ENCODE results near the gene SNRPD1. TPM values are rescaled to one million over a fixed set of nuclear protein-coding genes. Genes with fewer than 3 reads are reported as not detected.
"Not testable (repeated sequence)": the region's sequence is repeated elsewhere in the genome, so short reads cannot be mapped to it uniquely, and the experiment has no call there.

Gene SNRPD1
- total and polyA plus RNA-seq, 5 experiments from 2014 or later = 30.1 to 83.6 (median 70.1) TPM

DNA sequence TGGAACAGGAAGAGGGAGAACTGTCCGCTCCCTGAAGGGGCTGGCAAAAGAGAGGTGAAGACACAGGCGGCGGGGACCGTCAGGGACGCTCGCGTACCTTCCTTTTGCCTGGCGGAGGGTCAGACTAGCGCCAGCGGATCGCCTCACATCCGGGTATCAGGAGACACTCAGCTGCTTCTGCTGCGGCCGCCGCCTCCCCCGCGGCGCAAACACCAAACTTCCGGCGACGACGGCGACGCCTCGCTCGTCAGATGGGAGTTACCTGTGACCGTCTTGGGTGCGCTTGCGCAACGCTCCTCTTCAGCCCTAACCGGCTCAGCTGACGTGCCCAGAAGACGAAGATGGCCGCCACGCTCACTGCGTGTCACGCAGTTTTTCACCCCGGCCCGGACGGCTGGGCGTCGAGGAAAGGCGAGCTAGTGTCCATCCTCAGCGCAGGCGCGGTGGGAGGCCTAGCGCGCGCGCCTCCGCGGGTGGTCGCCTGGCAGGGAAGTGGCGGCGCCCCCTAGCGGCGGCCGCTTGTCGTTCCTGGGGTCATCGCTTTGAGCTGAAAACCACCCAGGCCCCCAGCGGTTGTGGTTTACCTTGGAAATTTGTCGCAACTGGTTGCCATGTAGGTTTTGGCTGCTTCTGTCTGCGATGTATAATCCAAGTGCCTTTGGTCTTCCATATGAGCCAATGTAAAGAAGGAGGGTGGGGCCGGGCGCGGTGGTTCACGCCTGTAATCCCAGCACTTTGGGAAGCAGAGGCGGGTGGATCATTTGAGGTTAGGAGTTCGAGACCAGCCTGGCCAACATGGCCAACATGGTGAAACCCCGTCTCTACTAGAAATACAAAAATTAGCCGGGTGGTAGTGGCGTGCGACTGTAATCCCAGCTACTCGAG, 11.3 kb upstream of the SNRPD1 start, which contains the start of gene ESCO1:
Gene ESCO1, minus strand, starts transcription at position 179 of the 885 bp plus-strand sequence. CDS start 25,861 bp downstream, outside the sequence.
- peak within 1 kb of the TSS; percentile 91 to 99 (median 98) for H3K4me3 Mint-ChIP-seq
- H3K4me1 Mint-ChIP-seq = peaks cover 15 to 50% (median 42%) of the 10 kb centered on the region in 4 donors
- DNase-seq = peak; percentile 82 to 97 (median 93)
- POLR2A ChIA-PET = interaction anchor here (0.6 to 4.2 kb wide), 15 partner anchors 8 to 489 kb away, joined by 3 to 109 read pairs (median 5); partner anchors contain the start of genes ABHD3, MIB1, ROCK1 and SNRPD1
- H3K36me3 Mint-ChIP-seq = peaks cover 0 to 3% (median 0%) of the 10 kb centered on the region in 3 donors
- ATAC-seq = peak; percentile 86
- peaks cover 0 to 3% (median 0%) of the 10 kb centered on the region in 5 donors for H3K27me3 Mint-ChIP-seq
- H3K27ac Mint-ChIP-seq = peak within 1 kb of the TSS; percentile 97 to 100 (median 99)
- peaks cover 0 to 4% (median 0%) of the 10 kb centered on the region in 9 donors for H3K9me3 Mint-ChIP-seq

DNA sequence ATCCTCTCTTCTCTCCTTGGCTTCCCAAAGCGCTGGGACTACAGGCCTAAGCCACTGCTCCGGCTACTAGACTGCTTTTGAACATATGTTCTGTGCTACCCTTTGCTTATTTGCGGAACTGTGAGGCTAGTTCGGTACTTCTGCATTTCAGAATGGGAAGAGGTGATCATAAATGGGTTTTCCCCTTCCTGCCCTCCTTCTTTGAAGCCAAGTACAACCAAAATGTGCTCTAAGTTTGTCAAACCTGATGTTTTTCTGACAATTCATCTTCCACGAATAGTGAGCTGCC, 9.9 kb upstream of the SNRPD1 start:
- Mint-ChIP-seq H3K9me3 (peaks cover 0 to 4% (median 0%) of the 10 kb centered on the region in 9 donors), H3K4me1 (peaks cover 14 to 41% (median 38%) of the 10 kb centered on the region in 4 donors), H3K27me3 (peaks cover 0 to 3% (median 0%) of the 10 kb centered on the region in 5 donors), H3K27ac (peak overlapping the region; percentile 80 to 99 (median 89)), H3K4me3 (peak overlapping the region in 8 of 10 donors; percentile 36 to 68 (median 44)), H3K36me3 (peaks cover 0 to 3% (median 0%) of the 10 kb centered on the region in 3 donors)
- no peak for ATAC-seq
- peak in 1 of 10 donors; percentile 5 for DNase-seq
- POLR2A ChIA-PET = interaction anchor here (0.7 to 4.2 kb wide), 2 partner anchors 11 to 621 kb away, joined by 4 to 109 read pairs; partner anchors contain the start of gene SNRPD1

- POLR2A ChIA-PET = no interaction called here
- Mint-ChIP-seq H3K27ac (peak overlapping the region in 5 of 10 donors; percentile 13 to 58 (median 43)), H3K4me3 (no peak overlapping the region), H3K9me3 (peaks cover 0 to 4% (median 0%) of the 10 kb centered on the region in 9 donors), H3K36me3 (no peaks in the 10 kb centered on the region), H3K27me3 (peaks cover 0 to 3% (median 0%) of the 10 kb centered on the region in 5 donors), H3K4me1 (peaks cover 7 to 23% (median 18%) of the 10 kb centered on the region in 4 donors)
- no peak for DNase-seq
- no peak for ATAC-seq
Observed at GRCh38 chr18:21604671-21605070, 7.4 kb upstream of the SNRPD1 start.

- POLR2A ChIA-PET = no interaction called here
Observed at GRCh38 chr18:21605213-21605612, 6.9 kb upstream of the SNRPD1 start.

DNA sequence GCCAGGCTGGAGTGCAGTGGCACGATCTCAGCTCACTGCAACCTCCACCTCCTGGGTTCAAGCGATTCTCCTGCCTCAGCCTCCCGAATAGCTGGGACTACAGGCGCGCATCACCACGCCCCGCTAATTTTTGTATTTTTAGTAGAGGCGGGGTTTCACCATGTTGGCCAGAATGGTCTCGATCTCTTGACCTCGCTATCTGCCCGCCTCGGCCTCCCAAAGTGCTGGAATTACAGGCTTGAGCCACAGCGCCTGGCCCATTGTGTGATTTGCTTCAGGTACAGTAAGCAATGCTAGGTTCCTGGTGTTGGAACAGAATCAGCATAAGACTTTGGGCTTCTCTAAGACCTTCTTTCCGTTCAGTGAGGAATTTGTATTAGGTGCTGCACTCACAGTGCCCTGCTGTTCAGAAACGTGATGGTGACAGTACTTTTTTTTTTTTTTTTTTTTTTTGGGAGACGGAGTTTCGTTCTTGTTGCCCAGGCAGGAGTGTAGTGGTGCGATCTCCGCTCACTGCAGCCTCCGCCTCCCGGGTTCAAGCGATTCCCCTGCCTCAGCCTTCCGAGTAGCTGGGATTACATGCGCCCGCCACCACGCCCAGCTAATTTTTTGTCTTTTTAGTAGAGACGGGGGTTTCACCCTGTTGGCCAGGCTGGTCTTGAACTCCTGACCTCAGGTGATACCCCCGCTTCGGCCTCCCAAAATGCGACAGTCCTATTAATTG, 551 bp upstream of the SNRPD1 start:
- DNase-seq, H3K9me3 Mint-ChIP-seq, H3K27me3 Mint-ChIP-seq: not testable (repeated sequence)
- POLR2A ChIA-PET = interaction anchor here (0.7 to 7.1 kb wide), 7 partner anchors 11 to 135 kb away, joined by 3 to 109 read pairs (median 6); partner anchors contain the start of genes ABHD3, ESCO1 and MIB1
- Mint-ChIP-seq H3K36me3 (peaks cover 0 to 18% (median 0%) of the 10 kb centered on the region in 3 donors), H3K4me1 (peaks cover 9 to 42% (median 36%) of the 10 kb centered on the region in 4 donors), H3K27ac (peak overlapping the region; percentile 92 to 100 (median 99)), H3K4me3 (peak overlapping the region; percentile 86 to 100 (median 100))
- ATAC-seq = peak; percentile 1 to 3

More at GRCh38 chr18:21605213-21605612, 6.9 kb upstream of the SNRPD1 start:
- DNase-seq (no peak), ATAC-seq (no peak)
- H3K4me3 Mint-ChIP-seq = no peak overlapping the region
- no peaks in the 10 kb centered on the region for H3K36me3 Mint-ChIP-seq
- H3K27ac Mint-ChIP-seq = peak overlapping the region in 3 of 10 donors; percentile 13 to 79 (median 58)
- H3K27me3 Mint-ChIP-seq = peaks cover 0 to 3% (median 0%) of the 10 kb centered on the region in 5 donors
- H3K9me3 Mint-ChIP-seq = peaks cover 0 to 4% (median 0%) of the 10 kb centered on the region in 9 donors
- peaks cover 4 to 17% (median 15%) of the 10 kb centered on the region in 4 donors for H3K4me1 Mint-ChIP-seq

GRCh38 chr18:21621640-21622039, 9.5 kb downstream of the SNRPD1 start:
- H3K9me3 Mint-ChIP-seq, H3K27me3 Mint-ChIP-seq, H3K27ac Mint-ChIP-seq, H3K4me3 Mint-ChIP-seq, DNase-seq, ATAC-seq: not testable (repeated sequence)
- Mint-ChIP-seq H3K36me3 (peaks cover 9 to 79% (median 13%) of the 10 kb centered on the region in 3 donors), H3K4me1 (peaks cover 8 to 32% (median 23%) of the 10 kb centered on the region in 4 donors)
- POLR2A ChIA-PET = interaction anchor here (1.1 kb wide), 1 partner anchor 10 kb away, joined by 6 read pairs; the partner anchor contains the start of gene SNRPD1

- Mint-ChIP-seq H3K36me3 (peaks cover 5 to 73% (median 12%) of the 10 kb centered on the region in 3 donors), H3K4me1 (peaks cover 14 to 26% (median 20%) of the 10 kb centered on the region in 4 donors), H3K4me3 (peak overlapping the region in 7 of 10 donors; percentile 2 to 65 (median 20)), H3K27me3 (no peaks in the 10 kb centered on the region), H3K27ac (peak overlapping the region; percentile 33 to 92 (median 79)), H3K9me3 (no peaks in the 10 kb centered on the region)
- POLR2A ChIA-PET = interaction anchor here (1.1 kb wide), 1 partner anchor 29 kb away, joined by 3 read pairs; no protein-coding TSS in a partner anchor
- DNase-seq (no peak), ATAC-seq (no peak)
Observed at GRCh38 chr18:21629089-21629832, 17.1 kb downstream of the SNRPD1 start.

GRCh38 chr18:21632393-21632792, 20.3 kb downstream of the SNRPD1 start:
- Mint-ChIP-seq H3K4me3 (no peak overlapping the region), H3K27ac (peak overlapping the region in 2 of 10 donors; percentile 4 to 39), H3K4me1 (peaks cover 11 to 20% (median 17%) of the 10 kb centered on the region in 4 donors), H3K9me3 (no peaks in the 10 kb centered on the region), H3K36me3 (peaks cover 0 to 51% (median 5%) of the 10 kb centered on the region in 3 donors), H3K27me3 (no peaks in the 10 kb centered on the region)
- no peak for DNase-seq
- POLR2A ChIA-PET = interaction anchor here (0.6 kb wide), 2 partner anchors 227 to 1490 kb away, joined by 3 read pairs; no protein-coding TSS in a partner anchor
- no peak for ATAC-seq

- Mint-ChIP-seq H3K9me3 (no peaks in the 10 kb centered on the region), H3K4me1 (peaks cover 0 to 4% (median under 1%) of the 10 kb centered on the region in 4 donors), H3K36me3 (peaks cover 0 to 32% (median 3%) of the 10 kb centered on the region in 3 donors), H3K27me3 (no peaks in the 10 kb centered on the region), H3K4me3 (no peak overlapping the region), H3K27ac (peak overlapping the region in 6 of 10 donors; percentile 12 to 66 (median 51))
- POLR2A ChIA-PET = no interaction called here
- DNase-seq (no peak), ATAC-seq (no peak)
Observed at GRCh38 chr18:21634588-21635199, 22.6 kb downstream of the SNRPD1 start.

DNA sequence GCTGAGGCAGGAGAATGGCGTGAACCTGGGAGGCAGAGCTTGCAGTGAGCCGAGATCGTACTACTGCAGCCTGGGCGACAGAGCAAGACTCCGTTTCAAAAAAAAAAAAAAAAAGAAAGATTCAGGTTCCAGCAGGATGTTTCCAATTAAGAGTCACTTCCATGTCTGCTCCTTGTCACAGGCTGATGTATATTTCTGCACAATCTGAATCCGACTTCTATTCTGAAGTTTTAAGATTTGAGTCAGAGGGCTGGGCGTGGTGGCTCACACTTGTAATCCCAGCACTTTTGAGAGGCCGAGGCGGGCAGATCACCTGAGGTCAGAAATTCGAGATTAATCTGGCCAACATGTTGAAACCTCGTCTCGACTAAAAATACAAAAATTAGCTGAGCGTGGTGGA, 24.7 kb downstream of the SNRPD1 start:
- H3K27ac Mint-ChIP-seq = peak overlapping the region in 1 of 10 donors; percentile 80
- DNase-seq (no peak), ATAC-seq (no peak)
- no peaks in the 10 kb centered on the region for H3K9me3 Mint-ChIP-seq
- peaks cover 0 to 3% (median under 1%) of the 10 kb centered on the region in 4 donors for H3K4me1 Mint-ChIP-seq
- POLR2A ChIA-PET = interaction anchor here (0.7 kb wide), 2 partner anchors 18 to 425 kb away, joined by 3 to 4 read pairs; no protein-coding TSS in a partner anchor
- H3K4me3 Mint-ChIP-seq = peak overlapping the region in 1 of 10 donors; percentile 19
- no peaks in the 10 kb centered on the region for H3K27me3 Mint-ChIP-seq
- peaks cover 0 to 13% (median under 1%) of the 10 kb centered on the region in 3 donors for H3K36me3 Mint-ChIP-seq

DNA sequence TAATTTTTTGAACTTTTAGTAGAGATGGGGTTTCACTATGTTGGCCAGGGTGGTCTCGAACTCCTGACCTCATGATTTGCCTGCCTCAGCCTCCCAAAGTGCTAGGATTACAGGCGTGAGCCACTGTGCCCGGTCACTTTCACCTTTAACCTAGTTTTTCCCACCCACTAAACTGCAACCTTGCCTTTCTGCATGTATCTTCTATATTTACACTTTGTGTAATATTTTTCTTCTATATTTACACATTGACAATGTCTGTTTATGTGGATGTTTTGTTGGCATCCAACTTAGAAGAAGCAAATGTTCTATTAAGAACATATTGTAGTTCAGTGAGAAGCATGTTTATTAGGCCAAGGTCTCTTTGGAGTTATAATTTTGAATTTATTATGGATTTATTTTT, 26.7 kb downstream of the SNRPD1 start:
- Mint-ChIP-seq H3K27ac (peak overlapping the region in 3 of 10 donors; percentile 20 to 65 (median 53)), H3K4me1 (peaks cover 0 to 3% (median under 1%) of the 10 kb centered on the region in 4 donors), H3K27me3 (no peaks in the 10 kb centered on the region), H3K36me3 (peaks cover 0 to 6% (median 0%) of the 10 kb centered on the region in 3 donors), H3K9me3 (no peaks in the 10 kb centered on the region), H3K4me3 (no peak overlapping the region)
- no peak for ATAC-seq
- no peak for DNase-seq
- POLR2A ChIA-PET = no interaction called here

Measured in naive thymus-derived CD8-positive, alpha-beta T cell (primary cell).